ENCODE measurements around the gene DNAJC4.

DNA sequence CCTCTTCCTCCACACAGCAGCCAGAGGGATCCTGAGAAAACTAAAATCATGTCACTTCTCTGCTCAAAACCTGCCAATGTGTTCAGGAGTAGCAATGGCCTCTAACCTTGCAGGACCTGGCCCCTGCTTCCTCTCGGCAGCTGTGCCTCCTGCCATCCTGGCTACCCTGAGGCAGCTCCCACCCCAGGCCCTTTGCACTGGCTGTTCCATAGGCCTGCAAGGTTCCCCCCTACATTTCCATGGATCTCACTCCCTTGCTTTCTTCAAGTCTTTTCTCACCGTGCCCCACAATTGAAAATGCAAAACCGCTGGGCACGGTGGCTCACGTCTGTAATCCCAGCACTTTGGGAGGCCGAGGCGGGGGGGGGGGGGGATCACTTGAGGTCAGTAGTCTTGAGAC is 46.5 kb upstream of the DNAJC4 start:
- TF ChIP-seq POLR2AphosphoS5 (IDR thresholded peaks at IDR 0.05; ENCODE audit: low read depth, low read length) (no peak), TAF1 (IDR thresholded peaks at IDR 0.05; ENCODE audit: borderline replicate concordance, insufficient read depth, low read length) (no peak), SIN3A (IDR thresholded peaks at IDR 0.05; ENCODE audit: borderline replicate concordance, insufficient read depth, low read length) (no peak)
- TF ChIP-seq, protein P1, sequence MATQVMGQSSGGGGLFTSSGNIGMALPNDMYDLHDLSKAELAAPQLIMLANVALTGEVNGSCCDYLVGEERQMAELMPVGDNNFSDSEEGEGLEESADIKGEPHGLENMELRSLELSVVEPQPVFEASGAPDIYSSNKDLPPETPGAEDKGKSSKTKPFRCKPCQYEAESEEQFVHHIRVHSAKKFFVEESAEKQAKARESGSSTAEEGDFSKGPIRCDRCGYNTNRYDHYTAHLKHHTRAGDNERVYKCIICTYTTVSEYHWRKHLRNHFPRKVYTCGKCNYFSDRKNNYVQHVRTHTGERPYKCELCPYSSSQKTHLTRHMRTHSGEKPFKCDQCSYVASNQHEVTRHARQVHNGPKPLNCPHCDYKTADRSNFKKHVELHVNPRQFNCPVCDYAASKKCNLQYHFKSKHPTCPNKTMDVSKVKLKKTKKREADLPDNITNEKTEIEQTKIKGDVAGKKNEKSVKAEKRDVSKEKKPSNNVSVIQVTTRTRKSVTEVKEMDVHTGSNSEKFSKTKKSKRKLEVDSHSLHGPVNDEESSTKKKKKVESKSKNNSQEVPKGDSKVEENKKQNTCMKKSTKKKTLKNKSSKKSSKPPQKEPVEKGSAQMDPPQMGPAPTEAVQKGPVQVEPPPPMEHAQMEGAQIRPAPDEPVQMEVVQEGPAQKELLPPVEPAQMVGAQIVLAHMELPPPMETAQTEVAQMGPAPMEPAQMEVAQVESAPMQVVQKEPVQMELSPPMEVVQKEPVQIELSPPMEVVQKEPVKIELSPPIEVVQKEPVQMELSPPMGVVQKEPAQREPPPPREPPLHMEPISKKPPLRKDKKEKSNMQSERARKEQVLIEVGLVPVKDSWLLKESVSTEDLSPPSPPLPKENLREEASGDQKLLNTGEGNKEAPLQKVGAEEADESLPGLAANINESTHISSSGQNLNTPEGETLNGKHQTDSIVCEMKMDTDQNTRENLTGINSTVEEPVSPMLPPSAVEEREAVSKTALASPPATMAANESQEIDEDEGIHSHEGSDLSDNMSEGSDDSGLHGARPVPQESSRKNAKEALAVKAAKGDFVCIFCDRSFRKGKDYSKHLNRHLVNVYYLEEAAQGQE (IDR thresholded peaks at IDR 0.05; ENCODE audit: insufficient read depth in 1 of 2, low read depth in 2 of 2, low read length in 2 of 2) = no peak
